ENCODE measurements around the gene FITM2.
"Not testable (repeated sequence)": the region's sequence is repeated elsewhere in the genome, so short reads cannot be mapped to it uniquely, and the experiment has no call there.

Gene FITM2

DNA sequence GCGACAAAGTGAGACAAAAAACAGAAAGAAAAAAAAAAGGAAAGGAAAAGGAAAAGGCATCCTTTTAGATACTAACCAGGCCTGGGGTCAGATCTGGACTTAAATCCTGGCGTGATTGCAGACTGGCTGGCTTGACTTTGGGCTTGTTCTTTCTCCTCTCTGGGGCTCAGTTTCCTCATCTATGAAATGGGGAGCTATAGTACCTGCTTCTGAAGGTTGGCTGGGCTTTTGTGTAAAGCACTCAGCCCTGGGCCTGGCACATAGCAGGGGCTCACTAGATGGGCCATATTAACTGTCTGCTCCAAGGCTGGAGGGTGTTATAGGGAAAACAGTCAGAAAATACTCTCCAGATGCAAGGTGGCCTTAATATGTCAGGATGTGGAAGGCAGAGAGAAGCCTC, 24.7 kb upstream of the FITM2 start:
- DNase-seq (ENCODE audit: low read depth, low spot score), result no peak
- CTCF ChIA-PET, result no interaction called here
- POLR2A ChIA-PET, result no interaction called here
- H3K4me3 ChIP-seq (ENCODE audit: low read depth, low read length), result no peak overlapping the region
- TF ChIP-seq, protein P1, sequence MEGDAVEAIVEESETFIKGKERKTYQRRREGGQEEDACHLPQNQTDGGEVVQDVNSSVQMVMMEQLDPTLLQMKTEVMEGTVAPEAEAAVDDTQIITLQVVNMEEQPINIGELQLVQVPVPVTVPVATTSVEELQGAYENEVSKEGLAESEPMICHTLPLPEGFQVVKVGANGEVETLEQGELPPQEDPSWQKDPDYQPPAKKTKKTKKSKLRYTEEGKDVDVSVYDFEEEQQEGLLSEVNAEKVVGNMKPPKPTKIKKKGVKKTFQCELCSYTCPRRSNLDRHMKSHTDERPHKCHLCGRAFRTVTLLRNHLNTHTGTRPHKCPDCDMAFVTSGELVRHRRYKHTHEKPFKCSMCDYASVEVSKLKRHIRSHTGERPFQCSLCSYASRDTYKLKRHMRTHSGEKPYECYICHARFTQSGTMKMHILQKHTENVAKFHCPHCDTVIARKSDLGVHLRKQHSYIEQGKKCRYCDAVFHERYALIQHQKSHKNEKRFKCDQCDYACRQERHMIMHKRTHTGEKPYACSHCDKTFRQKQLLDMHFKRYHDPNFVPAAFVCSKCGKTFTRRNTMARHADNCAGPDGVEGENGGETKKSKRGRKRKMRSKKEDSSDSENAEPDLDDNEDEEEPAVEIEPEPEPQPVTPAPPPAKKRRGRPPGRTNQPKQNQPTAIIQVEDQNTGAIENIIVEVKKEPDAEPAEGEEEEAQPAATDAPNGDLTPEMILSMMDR (IDR thresholded peaks at IDR 0.05; ENCODE audit: insufficient read depth, low read length, missing control alignments), result no peak

DNA sequence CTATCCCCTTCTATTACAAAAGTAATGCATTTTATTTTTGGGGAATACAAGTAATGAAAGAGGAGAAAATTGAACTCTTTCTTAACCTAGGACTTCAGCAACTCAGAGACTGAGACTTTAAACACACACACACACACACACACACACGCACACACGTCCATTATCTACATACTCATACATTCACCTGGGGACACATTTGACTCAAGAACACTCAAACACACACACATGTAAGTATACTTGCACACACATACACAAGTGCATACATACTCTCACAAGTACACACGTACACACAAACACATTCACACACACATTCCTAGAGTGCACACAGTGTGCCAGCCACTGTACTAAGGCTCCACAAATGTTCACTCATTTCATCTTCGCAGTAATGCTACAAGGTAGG, 23.7 kb upstream of the FITM2 start:
- no peak for DNase-seq (ENCODE audit: low read depth, low spot score)
- TF ChIP-seq, protein P1 (IDR thresholded peaks at IDR 0.05; ENCODE audit: insufficient read depth, low read length, missing control alignments), result no peak
- H3K4me3 ChIP-seq (ENCODE audit: low read depth, low read length), result no peak overlapping the region
- ChIA-PET POLR2A (no interaction called here), CTCF (no interaction called here)

DNA sequence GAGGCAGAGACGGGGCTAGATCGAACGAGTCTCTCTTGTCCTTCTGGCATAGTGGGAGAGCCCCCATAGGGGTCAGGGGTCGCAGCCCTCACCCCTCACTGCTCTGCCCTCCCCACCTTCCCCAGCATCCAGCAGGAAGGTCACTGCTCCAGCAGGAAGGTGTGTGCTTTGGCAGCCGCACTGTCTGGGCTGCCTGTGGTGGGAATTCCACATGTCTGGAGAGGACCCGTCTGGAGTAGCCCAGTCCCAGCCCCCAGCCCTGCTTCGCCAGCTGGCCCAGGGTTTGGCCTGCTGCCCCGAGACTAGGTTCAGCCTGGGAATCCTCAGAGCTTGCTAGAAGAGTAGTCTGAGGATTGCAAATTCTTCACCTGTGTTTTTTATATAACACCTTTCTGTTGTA, 23.3 kb upstream of the FITM2 start:
- ChIA-PET POLR2A (no interaction called here), CTCF (interaction anchor here (3.2 kb wide), 1 partner anchor 23 kb away, joined by 19 read pairs; the partner anchor contains the start of gene FITM2)
- DNase-seq (ENCODE audit: low read depth, low spot score), result no peak

DNA sequence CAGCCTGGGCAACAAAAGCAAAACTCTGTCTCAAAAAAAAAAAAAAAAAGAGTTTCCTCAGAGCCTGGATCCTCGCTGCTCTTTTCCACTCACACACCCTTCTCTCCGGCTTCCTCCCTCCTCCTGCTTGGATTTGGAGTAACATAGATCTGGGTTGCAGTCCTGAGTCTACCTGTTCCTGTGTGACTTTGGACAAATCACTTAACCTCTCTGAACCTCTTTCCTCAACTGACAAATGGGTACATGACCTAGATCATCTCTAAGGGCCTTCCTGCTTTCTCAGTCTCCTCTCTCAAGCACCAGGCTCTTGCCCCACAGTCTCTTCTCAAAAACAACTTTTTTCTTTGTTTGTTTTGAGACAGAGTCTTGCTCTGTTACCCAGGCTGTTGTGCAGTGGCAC, 20.2 kb upstream of the FITM2 start:
- H3K4me3 ChIP-seq (ENCODE audit: low read depth, low read length), result no peak overlapping the region
- no peak for DNase-seq (ENCODE audit: low read depth, low spot score)
- CTCF ChIA-PET, result interaction anchor here (1.1 to 3.2 kb wide), 3 partner anchors 16 to 113 kb away, joined by 3 to 19 read pairs (median 5); partner anchors contain the start of gene FITM2
- TF ChIP-seq, protein P1 (IDR thresholded peaks at IDR 0.05; ENCODE audit: insufficient read depth, low read length, missing control alignments), result no peak
- POLR2A ChIA-PET, result no interaction called here

More for the DNA sequence above, 23.3 kb upstream of the FITM2 start:
- H3K4me3 ChIP-seq (ENCODE audit: low read depth, low read length), result no peak overlapping the region
- TF ChIP-seq, protein P1 (IDR thresholded peaks at IDR 0.05; ENCODE audit: insufficient read depth, low read length, missing control alignments), result no peak

DNA sequence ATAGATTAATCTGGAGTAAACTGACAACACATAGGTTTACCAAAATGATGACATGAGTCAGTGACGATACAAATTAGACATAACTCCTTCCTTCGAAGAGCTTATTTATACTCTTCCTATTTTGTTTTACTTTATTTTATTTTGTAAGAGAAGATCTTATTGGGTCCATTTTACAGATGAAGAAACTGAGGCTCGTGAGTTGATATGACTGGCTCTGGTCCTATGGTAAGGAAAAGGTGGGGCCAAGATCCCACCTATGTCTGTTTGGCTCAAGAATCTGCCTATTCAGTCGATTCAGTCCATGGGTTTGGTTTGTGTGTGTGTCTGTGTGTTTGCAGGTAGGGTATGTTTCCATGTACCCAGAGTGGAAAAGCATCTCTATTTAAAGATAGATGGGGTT, 17.4 kb upstream of the FITM2 start:
- CTCF ChIA-PET, result interaction anchor here (1.0 to 7.0 kb wide), 3 partner anchors 15 to 56 kb away, joined by 5 to 67 read pairs (median 9); partner anchors contain the start of gene FITM2
- H3K4me3 ChIP-seq (ENCODE audit: low read depth, low read length), result no peak overlapping the region
- POLR2A ChIA-PET, result no interaction called here
- TF ChIP-seq, protein P1 (IDR thresholded peaks at IDR 0.05; ENCODE audit: insufficient read depth, low read length, missing control alignments), result no peak
- DNase-seq (ENCODE audit: low read depth, low spot score), result no peak

DNA sequence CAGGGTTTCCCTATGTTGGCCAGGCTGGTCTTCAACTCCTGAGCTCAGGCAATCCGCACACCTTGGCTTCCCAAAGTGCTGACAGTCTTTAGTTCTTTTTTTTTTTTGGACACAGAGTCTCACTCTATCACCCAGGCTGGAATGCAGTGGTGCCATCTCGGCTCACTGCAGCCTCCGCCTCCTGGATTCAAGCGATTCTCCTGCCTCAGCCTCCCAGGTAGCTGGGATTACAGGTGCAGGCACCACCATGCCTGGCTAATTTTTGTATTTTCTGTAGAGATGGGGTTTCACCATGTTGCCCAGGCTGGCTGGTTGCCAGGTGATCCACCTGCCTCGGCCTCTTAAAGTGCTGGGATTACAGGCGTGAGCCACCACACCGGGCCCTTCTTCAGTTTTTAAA, 16.7 kb upstream of the FITM2 start:
- POLR2A ChIA-PET; H3K4me3 ChIP-seq (ENCODE audit: low read depth, low read length); DNase-seq (ENCODE audit: low read depth, low spot score): not testable (repeated sequence)
- CTCF ChIA-PET, result interaction anchor here (1.0 to 7.0 kb wide), 4 partner anchors 14 to 111 kb away, joined by 5 to 67 read pairs (median 12); partner anchors contain the start of gene FITM2
